ENCODE results near the gene ONECUT1.

The ONECUT1 gene

GRCh38 chr15:52796753-52797520, 6.8 kb upstream of the ONECUT1 start:
- DNase-seq (ENCODE audit: low spot score) = no peak

GRCh38 chr15:52796228-52796521, 6.0 kb upstream of the ONECUT1 start:
- no peak for DNase-seq (ENCODE audit: low spot score)

DNA sequence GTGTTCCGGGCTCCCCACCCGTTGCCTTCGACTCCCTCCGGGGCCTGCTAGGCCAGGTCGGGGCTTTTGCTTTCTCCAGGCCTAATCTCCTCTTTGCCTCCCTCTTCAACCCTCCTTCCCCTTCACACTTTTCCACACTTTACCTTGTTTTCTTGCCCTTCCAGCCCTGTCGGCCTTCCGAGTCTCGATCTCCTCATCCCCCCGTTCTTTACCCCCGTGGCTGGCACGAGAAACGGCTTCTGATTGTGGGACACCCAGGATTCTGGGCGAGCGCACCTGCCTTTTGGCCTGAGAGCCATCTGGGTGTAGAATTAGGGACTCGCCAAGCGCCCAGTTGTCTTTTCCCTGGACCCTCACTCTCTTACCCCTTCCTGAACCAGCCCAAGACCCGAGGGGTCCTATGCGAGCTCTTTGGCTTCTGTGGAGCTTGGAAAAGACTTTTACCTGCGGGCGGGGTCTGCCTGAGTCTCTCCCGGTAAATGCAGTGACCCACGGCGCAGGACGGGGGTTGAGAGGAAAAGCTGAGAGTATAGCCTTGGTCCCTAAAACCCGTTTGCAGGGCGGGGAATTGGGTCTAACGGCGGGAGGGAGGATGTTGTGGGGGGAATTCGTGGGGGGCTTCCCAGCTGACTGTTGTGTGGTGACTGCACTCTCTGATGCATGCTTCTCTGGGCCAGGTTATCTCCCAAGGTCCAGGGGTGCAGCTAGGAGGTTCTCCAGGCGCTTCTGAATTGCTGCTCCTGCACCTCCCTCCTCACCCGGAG, 5.5 kb upstream of the ONECUT1 start:
- no peak for DNase-seq (ENCODE audit: low spot score)

DNA sequence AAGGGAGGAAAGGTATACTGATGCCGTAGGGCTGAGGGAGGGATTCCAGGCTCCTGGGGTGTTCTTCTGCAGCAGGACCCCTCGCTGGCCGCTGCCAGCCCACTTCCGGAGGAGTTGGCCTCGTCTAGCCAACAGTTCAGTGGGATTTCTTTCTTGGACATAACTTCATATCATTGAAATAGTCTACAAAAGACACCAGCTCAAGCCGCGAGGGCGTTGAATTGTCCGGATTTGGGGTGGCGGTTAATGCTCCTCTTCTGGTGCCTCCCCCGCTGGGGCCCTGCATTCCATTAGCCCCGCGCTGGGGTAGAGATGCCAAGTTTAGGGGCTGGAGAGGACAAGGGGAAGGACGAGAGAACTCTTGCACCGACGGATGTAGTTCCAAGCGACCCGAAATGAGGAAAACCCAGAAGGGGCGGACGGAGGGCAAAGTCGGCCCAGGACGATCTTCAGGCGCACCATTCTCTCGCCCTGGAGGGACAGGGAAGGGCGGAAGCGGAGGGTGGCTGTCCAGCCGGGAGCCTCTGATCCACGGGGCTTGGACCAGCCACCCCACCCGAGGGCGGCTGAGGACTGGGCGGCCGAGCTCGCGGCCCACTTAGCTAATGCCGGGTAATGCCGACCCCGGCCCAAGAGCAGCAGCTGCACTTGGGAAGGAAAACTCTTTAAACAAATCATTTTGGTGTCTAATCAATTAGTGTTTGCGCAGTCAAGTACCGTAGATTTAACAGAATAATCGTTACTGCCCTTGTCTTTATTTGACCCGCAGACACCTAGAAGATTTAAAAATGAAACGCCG, 4.7 kb upstream of the ONECUT1 start:
- DNase-seq (ENCODE audit: low spot score) = no peak

- DNase-seq (ENCODE audit: low spot score) = no peak
These were observed 1.6 kb upstream of the ONECUT1 start for GRCh38 chr15:52791776-52792175.

- no peak for DNase-seq (ENCODE audit: low spot score)
These were observed 1.0 kb upstream of the ONECUT1 start for GRCh38 chr15:52790941-52791751.

DNA sequence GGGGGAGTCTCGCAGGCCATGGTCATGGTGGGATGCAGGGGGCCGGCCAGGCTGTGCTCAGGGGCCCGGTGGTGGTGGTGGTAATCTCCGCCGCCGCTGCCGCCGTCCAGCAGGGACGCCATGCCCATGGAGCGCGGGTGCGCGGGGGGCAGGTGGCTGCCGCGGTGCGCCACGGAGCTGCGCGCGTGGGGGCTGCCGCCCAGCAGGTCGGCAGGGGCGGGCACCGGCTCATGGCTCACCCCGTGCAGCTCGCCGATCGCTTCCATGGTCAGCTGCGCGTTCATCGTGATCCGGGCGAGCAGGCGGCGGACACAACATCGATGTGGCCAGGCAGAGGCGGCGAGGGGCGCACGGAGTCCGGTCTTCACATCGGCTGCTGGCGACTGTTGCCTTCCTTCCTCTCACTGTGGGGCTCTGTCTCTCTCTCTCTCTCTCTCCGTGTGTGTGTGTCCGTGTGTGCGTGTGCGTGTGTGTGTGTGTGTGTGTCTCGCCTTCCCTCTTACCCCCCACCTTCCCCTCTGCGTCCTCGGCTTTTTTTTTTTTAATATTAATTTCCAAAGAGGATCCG, 451 bp downstream of the ONECUT1 start:
- DNase-seq (ENCODE audit: low spot score) = no peak

DNA sequence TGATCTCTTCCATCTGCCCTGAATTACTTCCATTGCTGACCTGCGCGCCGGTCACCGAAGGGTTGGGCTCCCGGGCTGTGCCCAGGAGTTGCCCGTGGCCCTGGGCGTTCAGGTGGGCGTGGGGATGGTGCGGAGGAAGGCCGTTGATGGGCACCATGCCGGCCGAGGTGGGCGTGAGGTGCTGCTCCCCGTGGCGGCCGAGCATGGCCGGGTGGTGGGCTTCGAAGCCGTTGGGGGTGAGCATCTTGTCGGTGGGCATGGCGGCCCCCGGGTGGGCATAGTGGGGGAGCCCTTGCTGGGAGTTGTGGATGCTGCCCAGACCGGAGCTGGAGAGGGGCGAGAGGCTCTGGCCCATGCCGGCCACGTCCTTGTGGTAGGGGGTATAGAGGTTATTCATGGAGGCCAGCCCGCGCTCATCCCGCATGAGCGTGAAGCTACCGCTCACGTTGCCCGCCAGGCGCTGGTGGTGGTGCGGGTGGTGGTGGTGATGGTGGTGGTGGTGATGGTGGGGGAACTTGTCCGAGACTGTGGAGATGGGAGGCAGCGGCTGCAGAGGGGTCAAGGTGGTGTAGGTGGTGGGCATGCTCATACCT, 1.0 kb downstream of the ONECUT1 start:
- no peak for DNase-seq (ENCODE audit: low spot score)

GRCh38 chr15:52788099-52788986, 1.8 kb downstream of the ONECUT1 start:
- DNase-seq (ENCODE audit: low spot score) = no peak

DNA sequence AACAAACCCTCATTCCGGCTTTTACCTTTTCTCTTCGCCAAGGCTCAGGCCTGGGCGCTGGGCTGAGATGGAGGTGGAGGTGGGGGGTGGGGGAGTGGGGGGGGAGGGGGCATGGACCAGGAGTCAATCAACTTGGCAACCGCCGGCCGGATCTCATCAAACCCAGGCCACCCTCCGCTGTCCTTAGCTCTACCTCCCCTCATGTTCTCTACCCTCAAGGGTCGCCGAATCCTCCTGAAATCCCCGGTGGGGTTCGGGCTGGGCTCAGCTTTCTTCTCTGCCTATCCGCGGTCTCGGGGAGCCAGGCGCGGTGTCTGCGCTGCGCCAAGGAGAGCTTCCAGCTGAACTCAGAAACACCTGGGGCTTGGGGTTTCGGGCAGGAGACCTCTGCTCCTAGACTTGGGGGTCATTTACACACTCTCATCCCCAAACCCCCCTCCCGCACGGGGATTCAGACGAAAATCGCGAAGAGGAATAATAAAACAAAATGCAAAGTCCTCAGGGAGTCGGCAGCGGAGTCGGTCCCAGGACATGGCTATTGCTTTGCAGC, 2.5 kb downstream of the ONECUT1 start:
- no peak for DNase-seq (ENCODE audit: low spot score)

GRCh38 chr15:52787123-52787503, 3.0 kb downstream of the ONECUT1 start:
- DNase-seq (ENCODE audit: low spot score) = no peak

GRCh38 chr15:52786436-52787122, 3.6 kb downstream of the ONECUT1 start:
- no peak for DNase-seq (ENCODE audit: low spot score)

- DNase-seq (ENCODE audit: low spot score) = no peak
These were observed 4.3 kb downstream of the ONECUT1 start for GRCh38 chr15:52785672-52786406.

- DNase-seq (ENCODE audit: low spot score) = no peak
These were observed 5.1 kb downstream of the ONECUT1 start for GRCh38 chr15:52784799-52785671.

- no peak for DNase-seq (ENCODE audit: low spot score)
These were observed 6.0 kb downstream of the ONECUT1 start for GRCh38 chr15:52783929-52784798.

- no peak for DNase-seq (ENCODE audit: low spot score)
These were observed 6.8 kb downstream of the ONECUT1 start for GRCh38 chr15:52783191-52783829.

All from hematopoietic multipotent progenitor cell treated with erythropoietin and hydrocortisone succinate and interleukin-3 and kit ligand, for 17 days (in vitro differentiated cells).